ENCODE results near the gene ZNF174. TPM values are rescaled to one million over a fixed set of nuclear protein-coding genes. Genes with fewer than 3 reads are reported as not detected.

The ZNF174 gene
- polyA plus RNA-seq, 12 donors: 7.3 to 10.6 (median 8.8) TPM; not detected in 1

DNA sequence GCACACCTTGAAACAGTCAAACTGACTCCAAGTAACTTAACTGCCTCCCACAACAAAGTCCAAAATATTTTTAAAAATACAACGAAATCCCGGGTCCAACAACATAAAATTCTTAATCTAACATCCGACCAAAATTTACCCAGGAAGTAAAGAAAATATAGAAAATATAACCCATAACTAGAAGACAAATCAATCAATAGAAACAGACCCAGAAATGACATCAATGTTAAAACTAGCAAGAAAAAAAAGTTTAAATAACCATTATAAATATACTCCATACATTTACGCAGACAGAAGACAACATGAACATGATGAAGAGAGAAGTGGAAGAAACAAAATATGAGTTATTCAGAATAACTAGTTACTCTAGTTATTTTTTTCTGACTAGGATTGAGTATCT, 38.6 kb downstream of the ZNF174 start:
- DNase-seq: no peak

DNA sequence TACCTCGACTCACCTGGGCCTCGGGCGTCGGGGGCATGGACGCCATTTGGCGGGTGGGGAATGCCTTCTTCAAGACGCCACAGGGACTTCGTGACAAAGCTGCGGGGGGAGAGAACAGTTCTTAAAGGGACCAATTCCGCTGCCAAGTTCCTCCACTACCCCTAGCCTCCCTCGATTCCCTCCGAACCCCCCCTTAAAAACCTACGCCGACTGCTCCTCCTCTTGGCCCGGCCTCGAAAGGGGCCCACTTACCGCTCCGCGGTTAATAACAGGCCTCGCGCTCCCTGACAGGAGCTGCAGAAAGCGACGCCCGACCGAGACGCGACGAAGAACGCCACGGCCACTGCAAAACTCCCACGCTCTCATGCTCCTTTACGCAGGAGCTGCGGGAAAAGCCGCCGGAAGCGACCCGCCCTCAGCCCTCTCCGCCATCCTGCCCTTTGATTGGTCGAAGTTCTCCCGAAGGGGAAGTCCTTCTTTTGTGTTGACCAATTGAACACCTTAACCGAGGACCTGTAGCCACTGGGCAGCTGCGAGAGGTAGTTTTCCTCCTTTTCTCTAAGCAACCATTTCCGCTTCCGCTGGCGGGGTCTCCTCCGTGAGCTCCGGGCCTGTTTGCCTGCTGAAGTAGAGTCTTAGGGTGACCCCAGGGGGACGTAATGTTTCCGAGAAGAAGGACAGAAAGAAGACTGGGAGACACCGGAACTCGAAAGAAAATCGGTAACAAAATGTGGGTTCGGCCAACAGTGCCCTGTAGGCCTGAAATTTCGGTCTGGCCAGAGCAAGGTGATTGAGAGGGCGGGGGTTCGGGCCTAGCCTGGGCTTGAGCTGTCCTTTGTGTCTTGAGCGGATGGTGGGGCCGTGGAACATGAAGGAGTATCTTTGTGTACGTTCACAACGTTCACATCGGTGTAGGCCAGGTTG, 42.4 kb downstream of the ZNF174 start, which contains the start of the genes NAA60 and ZNF597:
Gene NAA60 (plus strand): TSS at position 573 of the 924 bp plus-strand sequence. CDS start 32,548 bp downstream, outside the sequence.
Gene ZNF597 (minus strand): TSS at position 397 of the 924 bp plus-strand sequence. CDS start 351 bp downstream, at position 46.
- DNase-seq: peak; percentile 89

DNA sequence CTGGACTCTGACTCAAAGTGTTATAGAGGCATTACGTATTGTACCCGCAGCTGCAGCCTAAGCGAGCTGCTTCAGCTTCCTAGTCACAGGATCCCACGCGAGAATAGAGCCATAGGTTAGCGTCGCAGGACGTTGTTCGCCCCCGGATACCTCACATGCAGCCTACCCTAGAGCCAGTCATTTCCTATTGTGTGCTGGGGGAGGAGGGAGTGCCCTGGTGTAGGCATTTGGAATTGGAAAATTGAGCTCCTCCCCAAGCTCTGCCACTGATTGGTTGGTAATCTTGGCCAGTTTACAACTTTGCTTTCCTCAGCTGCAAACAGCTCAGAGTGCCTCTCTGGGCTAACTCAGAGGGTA, 43.0 kb downstream of the ZNF174 start:
- no peak for DNase-seq

- no peak for DNase-seq
Observed at GRCh38 chr16:3454093-3454492, 53.1 kb downstream of the ZNF174 start.

DNA sequence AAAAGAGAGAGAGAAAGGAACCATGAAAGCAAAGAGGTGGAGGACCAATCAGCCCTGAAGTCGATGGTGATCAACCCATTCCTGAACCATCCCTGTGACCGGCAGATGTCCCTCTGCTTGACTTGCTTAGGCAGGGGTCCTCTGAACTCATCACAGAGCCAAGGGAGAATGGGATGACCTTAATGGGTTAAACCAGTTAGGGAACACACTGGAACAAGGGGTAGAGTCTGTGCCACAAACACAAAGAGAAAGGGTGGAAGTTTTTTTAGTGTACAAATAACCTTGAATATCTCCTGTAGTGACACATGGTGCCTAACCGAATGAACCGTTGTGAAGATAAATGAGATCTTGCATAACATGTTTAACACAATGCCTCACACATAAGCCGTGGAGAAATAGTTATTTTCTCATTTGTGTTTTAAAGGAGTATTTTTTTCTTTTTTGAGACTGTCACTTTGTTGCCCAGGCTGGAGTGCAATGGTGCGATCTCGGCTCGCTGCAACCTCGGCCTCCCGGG, 53.7 kb downstream of the ZNF174 start:
- no peak for DNase-seq

GRCh38 chr16:3457434-3458252, 56.6 kb downstream of the ZNF174 start:
- DNase-seq: peak; percentile 90

- no peak for DNase-seq
Observed at GRCh38 chr16:3458278-3458851, 57.4 kb downstream of the ZNF174 start.

DNA sequence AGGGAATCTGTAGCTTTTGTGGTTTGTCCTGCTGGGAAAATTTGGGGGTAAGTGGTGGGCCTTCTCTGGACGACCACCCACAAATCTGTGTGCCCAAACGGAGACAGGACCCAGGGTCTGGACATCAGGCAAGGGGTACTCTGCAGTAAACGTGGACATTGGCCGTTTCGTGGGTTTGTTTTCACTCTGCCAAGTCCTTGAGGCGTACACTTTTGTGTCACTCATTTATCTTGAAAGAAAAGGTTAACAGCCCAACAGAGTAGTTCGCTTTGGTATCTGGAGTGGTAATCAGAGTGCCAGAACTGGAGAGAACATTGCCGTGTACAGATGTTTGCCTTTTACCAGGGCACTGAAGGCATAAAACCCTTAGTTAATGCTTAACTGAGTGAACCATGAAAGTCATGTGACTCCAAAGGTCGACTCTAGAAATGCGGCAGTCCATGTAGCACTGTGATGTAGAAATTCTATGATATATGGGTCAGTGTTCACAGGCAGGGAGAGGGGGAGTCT, 57.9 kb downstream of the ZNF174 start:
- no peak for DNase-seq

Other genes with a start within 250 kb of the ZNF174 start
- gene OR1F1, start 213.0 kb upstream of the ZNF174 start, polyA plus RNA-seq (ENCODE audit: insufficient read length in 12 of 12): not detected
- gene ZNF200, start 166.1 kb upstream of the ZNF174 start, polyA plus RNA-seq (ENCODE audit: insufficient read length in 12 of 12): 10 to 100 TPM in 1 of 12 donors, 1 to 10 TPM in 10, not detected in 1; 6.3 to 14.0 (median 7.6) TPM
- gene MEFV, start 144.6 kb upstream of the ZNF174 start, polyA plus RNA-seq (ENCODE audit: insufficient read length in 12 of 12): 1 to 10 TPM in 1 of 12 donors, under 1 TPM in 9, not detected in 2; 0.16 to 1.3 (median 0.25) TPM
- gene ZNF263, start 117.7 kb upstream of the ZNF174 start, polyA plus RNA-seq (ENCODE audit: insufficient read length in 12 of 12): 10 to 100 TPM in 11 of 12 donors, not detected in 1; 25.7 to 61.4 (median 28.3) TPM
- gene TIGD7, start 95.8 kb upstream of the ZNF174 start, polyA plus RNA-seq (ENCODE audit: insufficient read length in 12 of 12): 10 to 100 TPM in 2 of 12 donors, 1 to 10 TPM in 9, not detected in 1; 7.8 to 19.9 (median 9.4) TPM
- gene ZNF75A, start 95.7 kb upstream of the ZNF174 start, polyA plus RNA-seq (ENCODE audit: insufficient read length in 12 of 12): 10 to 100 TPM in 11 of 12 donors, not detected in 1; 19.6 to 54.6 (median 32.0) TPM
- under 1 TPM in 7 of 12 donors, not detected in 5; 0.20 to 0.70 (median 0.32) TPM for gene OR2C1, start 45.3 kb upstream of the ZNF174 start, polyA plus RNA-seq (ENCODE audit: insufficient read length in 12 of 12)
- gene ZSCAN32, start 211 bp upstream of the ZNF174 start, polyA plus RNA-seq (ENCODE audit: insufficient read length in 12 of 12): 10 to 100 TPM in 8 of 12 donors, 1 to 10 TPM in 3, not detected in 1; 7.3 to 18.6 (median 12.5) TPM
- 1 to 10 TPM in 10 of 12 donors, not detected in 2; 2.0 to 3.1 (median 2.4) TPM for gene ZNF597, start 42.3 kb downstream of the ZNF174 start, polyA plus RNA-seq (ENCODE audit: insufficient read length in 12 of 12)
- gene NAA60, start 42.5 kb downstream of the ZNF174 start, polyA plus RNA-seq (ENCODE audit: insufficient read length in 12 of 12): 10 to 100 TPM in 11 of 12 donors, not detected in 1; 27.7 to 56.1 (median 33.1) TPM
- gene C16orf90, start 94.3 kb downstream of the ZNF174 start, polyA plus RNA-seq (ENCODE audit: insufficient read length in 12 of 12): not detected
- gene CLUAP1, start 99.8 kb downstream of the ZNF174 start, polyA plus RNA-seq (ENCODE audit: insufficient read length in 12 of 12): 10 to 100 TPM in 11 of 12 donors, not detected in 1; 15.6 to 29.4 (median 24.6) TPM
- 1 to 10 TPM in 3 of 12 donors, under 1 TPM in 7, not detected in 2; 0.79 to 2.4 (median 0.92) TPM for gene NLRC3, start 176.2 kb downstream of the ZNF174 start, polyA plus RNA-seq (ENCODE audit: insufficient read length in 12 of 12)
- gene SLX4, start 210.4 kb downstream of the ZNF174 start, polyA plus RNA-seq (ENCODE audit: insufficient read length in 12 of 12): 1 to 10 TPM in 11 of 12 donors, not detected in 1; 3.5 to 8.8 (median 4.2) TPM

All from muscle of arm (tissue), 12 donors.